Measurements from ENCODE around the gene MFSD2A. TPM values are rescaled to one million over a fixed set of nuclear protein-coding genes. Genes with fewer than 3 reads are reported as not detected.
A peak's percentile ranks its signal among the peaks of the same experiment; 100 is the strongest.
"Not testable (repeated sequence)": the region's sequence is repeated elsewhere in the genome, so short reads cannot be mapped to it uniquely, and the experiment has no call there.

MFSD2A gene
- total RNA-seq, 4 donors from 2014 or later: 6.6 to 239 (median 132) TPM

DNA sequence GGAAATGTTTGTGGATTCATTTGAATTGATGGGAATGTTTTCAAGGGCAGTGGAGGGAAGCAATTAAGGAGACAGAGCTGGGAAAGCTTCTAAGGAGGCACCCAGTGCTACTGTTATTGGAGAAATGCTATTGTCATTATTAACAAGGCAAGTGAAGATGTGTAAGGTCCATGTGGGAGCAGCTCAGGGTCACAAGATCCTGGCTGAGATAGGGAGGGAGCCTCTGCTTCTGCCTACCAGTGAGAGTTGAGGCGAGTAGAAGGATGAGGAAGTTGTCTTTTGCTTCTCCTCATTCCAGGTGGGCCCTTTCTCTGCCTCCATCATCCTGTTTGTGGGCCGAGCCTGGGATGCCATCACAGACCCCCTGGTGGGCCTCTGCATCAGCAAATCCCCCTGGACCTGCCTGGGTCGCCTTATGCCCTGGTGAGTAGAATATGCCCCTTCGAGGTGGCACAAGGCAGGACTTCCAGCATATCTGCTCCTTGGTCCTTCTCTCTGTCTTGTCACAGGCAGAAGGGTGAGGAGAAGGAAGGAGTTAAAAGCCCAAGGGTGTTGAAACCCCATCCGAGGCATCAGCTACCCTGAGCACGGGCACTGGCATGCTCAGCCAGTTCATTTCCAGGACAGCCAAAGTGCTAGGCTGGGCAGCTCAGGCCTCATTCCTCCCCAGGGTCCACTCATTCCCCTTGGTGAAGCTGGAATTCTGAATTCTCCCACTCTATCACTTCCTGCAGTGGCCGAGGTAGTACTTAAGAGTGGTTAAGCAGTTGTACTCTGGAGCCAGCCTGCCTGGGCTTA is 3.7 kb downstream of the MFSD2A start:
- Histone ChIP-seq H3K27ac (peak overlapping the region in 2 of 4 donors; percentile 41 to 61), H3K4me1 (peaks cover 5 to 38% (median 12%) of the 10 kb centered on the region in 4 donors), H3K4me3 (peak overlapping the region in 2 of 4 donors; percentile 21 to 67), H3K27me3 (no peaks in the 10 kb centered on the region), H3K36me3 (peaks cover 0 to 14% (median 0%) of the 10 kb centered on the region in 3 donors), H3K9me3 (no peaks in the 10 kb centered on the region)
- DNase-seq: no peak
- TF ChIP-seq CTCF (IDR thresholded peaks at IDR 0.05) (no peak), POLR2A (IDR thresholded peaks at IDR 0.05) (no peak)

DNA sequence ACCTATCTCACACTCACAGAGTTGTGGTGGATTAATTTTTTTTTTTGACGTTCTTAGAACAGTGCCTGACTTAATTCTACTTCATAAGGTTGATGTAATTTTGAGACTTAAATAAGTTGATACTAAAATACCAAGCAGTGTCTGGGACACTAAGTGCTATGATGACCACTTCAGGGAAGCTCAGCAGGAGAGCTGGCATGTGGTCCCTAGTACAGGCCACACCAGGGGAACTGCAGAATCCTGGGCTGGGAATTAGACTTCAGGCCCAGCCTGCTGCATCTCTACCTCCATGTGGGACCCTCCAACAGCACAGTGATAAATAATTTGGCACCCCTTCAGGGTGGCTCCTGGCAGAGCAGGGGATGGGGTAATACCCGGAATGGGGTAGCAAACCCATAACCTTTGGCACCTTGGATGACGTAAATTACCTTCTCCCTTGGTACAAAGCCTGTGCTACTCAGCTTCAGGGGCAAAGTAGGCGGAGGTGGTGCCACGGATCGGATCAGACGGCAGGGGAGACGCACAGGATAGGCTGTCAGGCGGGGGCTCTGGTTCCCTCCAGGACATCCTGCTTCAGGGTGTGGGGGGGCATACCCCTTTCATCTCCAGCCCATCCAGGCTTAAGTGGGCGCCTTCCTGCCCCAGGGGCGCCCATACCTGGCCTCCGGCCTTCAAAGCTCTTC is 4.8 kb downstream of the MFSD2A start:
- Histone ChIP-seq H3K4me3 (peak overlapping the region in 2 of 4 donors; percentile 25 to 33), H3K27me3 (no peaks in the 10 kb centered on the region), H3K4me1 (peaks cover 5 to 35% (median 11%) of the 10 kb centered on the region in 4 donors), H3K36me3 (peaks cover 0 to 26% (median 0%) of the 10 kb centered on the region in 3 donors), H3K27ac (peak overlapping the region; percentile 50 to 75 (median 62)), H3K9me3 (no peaks in the 10 kb centered on the region)
- no peak for DNase-seq
- TF ChIP-seq CTCF (IDR thresholded peaks at IDR 0.05): no peak
- no peak for TF ChIP-seq POLR2A (IDR thresholded peaks at IDR 0.05)

DNA sequence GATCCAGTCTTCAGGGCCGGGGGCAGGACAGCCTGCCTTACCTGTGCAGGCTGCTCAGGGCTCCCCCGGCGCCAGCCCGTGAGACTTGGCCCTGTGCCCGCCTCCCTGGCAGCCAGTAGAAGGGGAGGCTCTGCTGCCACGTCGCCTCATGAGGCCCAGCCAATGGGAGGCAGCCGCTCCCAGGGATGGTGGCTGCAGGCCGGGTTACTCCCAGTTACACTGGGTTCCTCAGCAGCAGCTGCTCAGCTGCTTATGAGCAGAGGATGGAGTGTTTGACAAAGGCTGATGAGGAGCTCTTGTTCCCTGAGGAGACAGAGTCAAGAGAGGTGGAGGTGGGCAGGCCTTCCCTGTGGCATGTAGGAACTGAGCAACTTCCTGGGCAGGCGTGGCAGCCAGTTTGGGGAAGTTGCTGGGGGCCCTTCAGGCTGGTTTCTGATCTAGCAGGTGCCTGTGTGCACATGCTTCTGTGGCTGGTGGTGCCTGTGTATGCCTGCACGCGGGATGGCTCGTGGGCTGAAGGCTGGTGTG is 5.5 kb downstream of the MFSD2A start:
- Histone ChIP-seq H3K27ac (peak overlapping the region; percentile 50 to 75 (median 62)), H3K9me3 (no peaks in the 10 kb centered on the region), H3K4me3 (peak overlapping the region in 2 of 4 donors; percentile 25 to 33), H3K36me3 (peaks cover 0 to 31% (median 0%) of the 10 kb centered on the region in 3 donors), H3K4me1 (peaks cover 5 to 35% (median 8%) of the 10 kb centered on the region in 4 donors), H3K27me3 (no peaks in the 10 kb centered on the region)
- TF ChIP-seq POLR2A (IDR thresholded peaks at IDR 0.05): peak; percentile 30 to 36
- no peak for TF ChIP-seq CTCF (IDR thresholded peaks at IDR 0.05)
- peak; percentile 79 to 87 (median 84) for DNase-seq

DNA sequence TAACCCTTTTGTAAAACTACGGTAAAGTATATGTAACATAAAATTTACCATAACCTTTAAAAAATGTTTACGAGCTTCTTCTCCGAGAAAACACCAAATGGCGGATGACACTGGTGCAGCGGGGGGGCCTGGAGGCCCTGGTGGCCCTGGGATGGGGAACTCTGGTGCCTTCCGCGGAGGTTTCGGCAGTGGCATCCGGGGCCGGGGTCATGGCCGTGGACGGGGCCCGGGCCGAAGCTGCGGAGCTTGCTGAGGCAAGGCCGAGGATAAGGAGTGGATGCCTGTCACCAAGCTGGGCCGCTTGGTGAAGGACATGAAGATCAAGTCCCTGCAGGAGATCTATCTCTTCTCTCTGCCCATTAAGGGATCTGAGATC is 7.5 kb downstream of the MFSD2A start:
- H3K9me3 ChIP-seq: no peaks in the 10 kb centered on the region

DNA sequence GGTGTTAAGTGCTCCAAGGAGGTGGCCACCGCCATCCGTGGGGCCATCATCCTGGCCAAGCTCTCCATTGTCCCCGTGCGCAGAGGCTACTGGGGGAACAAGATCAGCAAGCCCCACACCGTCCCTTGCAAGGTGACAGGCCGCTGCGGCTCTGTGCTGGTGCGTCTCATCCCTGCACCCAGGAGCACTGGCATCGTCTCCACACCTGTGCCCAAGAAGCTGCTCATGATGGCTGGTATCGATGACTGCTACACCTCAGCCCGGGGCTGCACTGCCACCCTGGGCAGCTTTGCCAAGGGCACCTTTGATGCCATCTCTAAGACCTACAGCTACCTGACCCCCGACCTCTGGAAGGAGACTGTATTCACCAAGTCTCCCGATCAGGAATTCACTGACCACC is 8.0 kb downstream of the MFSD2A start:
- peaks cover 0 to 20% (median 7%) of the 10 kb centered on the region in 4 donors for H3K4me1 ChIP-seq
- H3K9me3 ChIP-seq: not testable (repeated sequence)

More for the DNA sequence above, 7.5 kb downstream of the MFSD2A start:
- H3K4me1 ChIP-seq: peaks cover 0 to 22% (median 7%) of the 10 kb centered on the region in 4 donors
- H3K4me3 ChIP-seq: no peak overlapping the region
- H3K27ac ChIP-seq: no peak overlapping the region
- H3K27me3 ChIP-seq: no peaks in the 10 kb centered on the region
- peaks cover 0 to 51% (median 0%) of the 10 kb centered on the region in 3 donors for H3K36me3 ChIP-seq
- DNase-seq: no peak
- TF ChIP-seq POLR2A (IDR thresholded peaks at IDR 0.05): no peak
- no peak for TF ChIP-seq CTCF (IDR thresholded peaks at IDR 0.05)

More for the DNA sequence above, 8.0 kb downstream of the MFSD2A start:
- H3K36me3 ChIP-seq: peaks cover 0 to 56% (median 0%) of the 10 kb centered on the region in 3 donors
- not testable (repeated sequence) for DNase-seq, H3K4me3 ChIP-seq, H3K27ac ChIP-seq, H3K27me3 ChIP-seq

Measured in Peyer's patch (tissue), 4 donors.